GM12878 (cell line): ENCODE data around the gene HNRNPLL. TPM values are rescaled to one million over a fixed set of nuclear protein-coding genes. Genes with fewer than 3 reads are reported as not detected.

ENCODE experiments used
- BMI1 ChIP-seq: fragments of 450-650 bp; IDR thresholded peaks from 2 replicates; pipeline ENCODE4 v1.6.1; 2016; ENCODE audit warnings: mild to moderate bottlenecking, moderate library complexity, borderline replicate concordance
- CHD2 ChIP-seq: IDR thresholded peaks from 2 replicates; pipeline ENCODE4 v1.6.1; 2011; ENCODE audit warnings: low read depth, low read length, improper control_type of control experiment, borderline replicate concordance
- DPF2 ChIP-seq: fragments of 450-650 bp; IDR thresholded peaks from 2 replicates; pipeline ENCODE4 v1.6.1; 2017; ENCODE audit warnings: mild to moderate bottlenecking
- EGR1 ChIP-seq, 2 experiments: IDR thresholded peaks; 1 replicate in 1 of 2; 2 replicates in 1 of 2; pipeline ENCODE4 v1.6.1; 2011 to 2012; ENCODE audit warnings: low read depth in 2 of 2, low read length in 2 of 2, borderline replicate concordance in 1 of 2, mild to moderate bottlenecking in 1 of 2, moderate library complexity in 1 of 2
- KDM1A ChIP-seq: fragments of 200-600 bp; sonication (generic); IDR thresholded peaks from 2 replicates; pipeline ENCODE4 v1.6.1; 2016; ENCODE audit warnings: borderline replicate concordance
- KLF5 ChIP-seq: fragments of 450-650 bp; IDR thresholded peaks from 2 replicates; pipeline ENCODE4 v1.6.1; 2014; ENCODE audit warnings: mild to moderate bottlenecking; ENCODE audit not compliant: partially characterized antibody
- RBBP5 ChIP-seq: fragments of 200-600 bp; sonication (generic); conservative IDR thresholded peaks from 2 replicates; pipeline ENCODE4 v1.6.1; 2016
- RELA ChIP-seq: fragments of 450-650 bp; IDR thresholded peaks from 2 replicates; pipeline ENCODE4 v1.8.0; 2014; ENCODE audit warnings: borderline replicate concordance; ENCODE audit not compliant: partially characterized antibody
- SMAD5 ChIP-seq: IDR thresholded peaks from 2 replicates; pipeline ENCODE4 v1.6.1; 2016; ENCODE audit warnings: antibody characterized with exemption, low read depth
- SPI1 ChIP-seq: IDR thresholded peaks from 2 replicates; pipeline ENCODE4 v1.6.1; 2011; ENCODE audit warnings: low read depth, mild to moderate bottlenecking, low read length, moderate library complexity, borderline replicate concordance; ENCODE audit not compliant: insufficient read depth
- SRF ChIP-seq, 2 experiments: IDR thresholded peaks; 2 replicates each; pipeline ENCODE4 v1.6.1; 2011; ENCODE audit warnings: low read depth in 2 of 2, low read length in 2 of 2, mild to moderate bottlenecking in 1 of 2, moderate library complexity in 1 of 2
- TCF3 ChIP-seq: IDR thresholded peaks from 2 replicates; pipeline ENCODE4 v1.6.1; 2012; ENCODE audit warnings: low read depth, mild to moderate bottlenecking, low read length, borderline replicate concordance; ENCODE audit not compliant: insufficient read depth
- TCF7 ChIP-seq: IDR thresholded peaks from 2 replicates; pipeline ENCODE4 v1.6.1; 2014; ENCODE audit warnings: antibody characterized with exemption, borderline replicate concordance
- ZNF274 ChIP-seq: IDR thresholded peaks from one replicate; pipeline ENCODE4 v1.8.0; 2011; ENCODE audit not compliant: insufficient read length, insufficient read depth
- polyA plus RNA-seq, 11 experiments: library from polyadenylated mRNA; depleted of rRNA in 4 of 11; unstranded in 6 of 11; stranded (reverse) in 5 of 11; fragments of >200 nt; fragmentation: Nextera tagmentation in 4 of 11; fragmentation: Illumina TruSeq in 1 of 11; extraction: Ambion mirVana in 4 of 11; extraction: Trizol in 1 of 11; gene quantifications; 1 replicate in 1 of 11; 2 replicates in 10 of 11; pipeline versions ENCODE4 v1.2.1 to v1.2.3, GENCODE V29; 2011 to 2016; ENCODE audit warnings: inconsistent platforms in 2 of 11, missing spikeins in 2 of 11, low read depth in 1 of 11
- total RNA-seq, 4 experiments: library from RNA; depleted of rRNA in 3 of 4; stranded (reverse); fragments of >200 nt in 3 of 4; fragmentation: Illumina TruSeq in 1 of 4; extraction: Trizol in 1 of 4; gene quantifications; 2 replicates each; pipeline versions ENCODE4 v1.2.1 to v1.2.3, GENCODE V29; 2013 to 2021
- TF ChIP-seq, protein P1 (sequence below), 3 experiments: IDR thresholded peaks in 2 of 3; conservative IDR thresholded peaks in 1 of 3; 2 replicates each; pipeline ENCODE4 v1.5.1; 2011; ENCODE audit warnings: low read depth in 3 of 3, low read length in 3 of 3, mild to moderate bottlenecking in 3 of 3, control low read depth in 2 of 3, moderate library complexity in 2 of 3, inconsistent platforms in 1 of 3, mixed read lengths in 1 of 3; ENCODE audit not compliant: control insufficient read depth in 2 of 3, insufficient read depth in 1 of 3; ENCODE audit errors: extremely low read depth in 1 of 3
- TF ChIP-seq, protein P2 (sequence below): IDR thresholded peaks from 2 replicates; pipeline ENCODE4 v1.6.1; 2012; ENCODE audit warnings: low read depth, low read length, improper control_type of control experiment
- TF ChIP-seq, protein P3 (sequence below): fragments of 450-650 bp; IDR thresholded peaks from 2 replicates; pipeline ENCODE4 v1.6.1; 2017; ENCODE audit warnings: mild to moderate bottlenecking, moderate library complexity
- TF ChIP-seq, protein P4 (sequence below): IDR thresholded peaks from 2 replicates; pipeline ENCODE4 v1.6.1; 2011; ENCODE audit warnings: mild to moderate bottlenecking, low read depth, low read length, moderate library complexity; ENCODE audit not compliant: insufficient replicate concordance
- TF ChIP-seq, protein P5 (sequence below): fragments of 450-650 bp; IDR thresholded peaks from 2 replicates; pipeline ENCODE4 v1.6.1; 2016; ENCODE audit warnings: mild to moderate bottlenecking
- TF ChIP-seq, protein P6 (sequence below): IDR thresholded peaks from 2 replicates; pipeline ENCODE4 v1.6.1; 2011; ENCODE audit warnings: low read depth, mild to moderate bottlenecking, low read length, moderate library complexity, borderline replicate concordance; ENCODE audit errors: extremely low read depth

Gene HNRNPLL
- total and polyA plus RNA-seq, 10 of the 15 experiments (the other 5 are each of a cell fraction or from before 2014, with no cell fraction given) = 0.98 to 27.1 (median 2.9) TPM

DNA sequence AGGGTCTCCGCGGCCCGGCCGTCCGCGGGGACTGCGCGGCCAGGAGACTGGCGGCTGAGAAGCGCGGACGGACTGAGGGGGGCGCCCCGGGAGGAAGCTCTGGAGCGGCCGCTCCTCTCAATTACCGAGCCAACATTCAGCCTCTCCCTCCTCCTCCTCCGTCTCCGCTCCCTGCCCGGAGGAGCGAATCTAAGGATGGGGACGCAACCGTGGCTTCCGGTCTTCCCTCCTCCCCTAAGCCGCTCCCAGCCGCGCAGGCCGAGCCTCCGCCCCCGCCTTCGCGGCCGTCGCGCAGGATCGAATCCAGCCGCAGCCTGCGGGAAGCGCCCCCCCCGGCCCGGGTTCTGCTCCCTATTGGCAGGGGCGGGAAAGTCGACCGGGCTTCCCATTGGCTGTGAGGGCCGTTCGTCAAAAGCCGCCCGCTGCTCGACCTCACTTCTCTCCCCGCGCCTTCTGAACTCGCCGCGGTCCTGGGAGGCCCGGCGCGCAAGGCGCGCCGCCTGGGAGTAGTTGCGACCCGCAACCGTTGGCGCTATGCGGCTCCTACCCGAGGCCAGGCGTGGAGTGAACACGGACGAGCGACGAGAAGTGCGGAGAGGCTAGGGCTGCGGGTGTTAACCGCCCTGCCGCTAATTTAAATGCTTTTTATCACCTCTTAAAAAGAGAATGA lies at the start of gene HNRNPLL (continued):
- TF ChIP-seq, protein P1, sequence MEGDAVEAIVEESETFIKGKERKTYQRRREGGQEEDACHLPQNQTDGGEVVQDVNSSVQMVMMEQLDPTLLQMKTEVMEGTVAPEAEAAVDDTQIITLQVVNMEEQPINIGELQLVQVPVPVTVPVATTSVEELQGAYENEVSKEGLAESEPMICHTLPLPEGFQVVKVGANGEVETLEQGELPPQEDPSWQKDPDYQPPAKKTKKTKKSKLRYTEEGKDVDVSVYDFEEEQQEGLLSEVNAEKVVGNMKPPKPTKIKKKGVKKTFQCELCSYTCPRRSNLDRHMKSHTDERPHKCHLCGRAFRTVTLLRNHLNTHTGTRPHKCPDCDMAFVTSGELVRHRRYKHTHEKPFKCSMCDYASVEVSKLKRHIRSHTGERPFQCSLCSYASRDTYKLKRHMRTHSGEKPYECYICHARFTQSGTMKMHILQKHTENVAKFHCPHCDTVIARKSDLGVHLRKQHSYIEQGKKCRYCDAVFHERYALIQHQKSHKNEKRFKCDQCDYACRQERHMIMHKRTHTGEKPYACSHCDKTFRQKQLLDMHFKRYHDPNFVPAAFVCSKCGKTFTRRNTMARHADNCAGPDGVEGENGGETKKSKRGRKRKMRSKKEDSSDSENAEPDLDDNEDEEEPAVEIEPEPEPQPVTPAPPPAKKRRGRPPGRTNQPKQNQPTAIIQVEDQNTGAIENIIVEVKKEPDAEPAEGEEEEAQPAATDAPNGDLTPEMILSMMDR (IDR thresholded peaks at IDR 0.05 in 2 of 3, conservative IDR thresholded peaks at IDR 0.05 in 1 of 3; ENCODE audit: control insufficient read depth in 2 of 3, extremely low read depth in 1 of 3, insufficient read depth in 1 of 3, low read depth in 3 of 3, low read length in 3 of 3) = no peak
- TF ChIP-seq RELA (no peak), SMAD5 (no peak), RBBP5 (no peak), SPI1 (no peak), KDM1A (no peak), KLF5 (no peak), SRF (IDR thresholded peaks at IDR 0.05; ENCODE audit: low read depth in 2 of 2, low read length in 2 of 2) (no peak), TCF7 (no peak), BMI1 (no peak), DPF2 (peak; percentile 97), EGR1 (IDR thresholded peaks at IDR 0.05; ENCODE audit: borderline replicate concordance in 1 of 2, low read depth in 2 of 2, low read length in 2 of 2) (peak; percentile 33 to 98), CHD2 (peak; percentile 39; the same call in 1 of the 2 replicates), ZNF274 (no peak), TCF3 (no peak)
- TF ChIP-seq, protein P2, sequence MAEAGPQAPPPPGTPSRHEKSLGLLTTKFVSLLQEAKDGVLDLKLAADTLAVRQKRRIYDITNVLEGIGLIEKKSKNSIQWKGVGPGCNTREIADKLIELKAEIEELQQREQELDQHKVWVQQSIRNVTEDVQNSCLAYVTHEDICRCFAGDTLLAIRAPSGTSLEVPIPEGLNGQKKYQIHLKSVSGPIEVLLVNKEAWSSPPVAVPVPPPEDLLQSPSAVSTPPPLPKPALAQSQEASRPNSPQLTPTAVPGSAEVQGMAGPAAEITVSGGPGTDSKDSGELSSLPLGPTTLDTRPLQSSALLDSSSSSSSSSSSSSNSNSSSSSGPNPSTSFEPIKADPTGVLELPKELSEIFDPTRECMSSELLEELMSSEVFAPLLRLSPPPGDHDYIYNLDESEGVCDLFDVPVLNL = no peak; the same call in 1 of the 2 replicates
- TF ChIP-seq, protein P3, sequence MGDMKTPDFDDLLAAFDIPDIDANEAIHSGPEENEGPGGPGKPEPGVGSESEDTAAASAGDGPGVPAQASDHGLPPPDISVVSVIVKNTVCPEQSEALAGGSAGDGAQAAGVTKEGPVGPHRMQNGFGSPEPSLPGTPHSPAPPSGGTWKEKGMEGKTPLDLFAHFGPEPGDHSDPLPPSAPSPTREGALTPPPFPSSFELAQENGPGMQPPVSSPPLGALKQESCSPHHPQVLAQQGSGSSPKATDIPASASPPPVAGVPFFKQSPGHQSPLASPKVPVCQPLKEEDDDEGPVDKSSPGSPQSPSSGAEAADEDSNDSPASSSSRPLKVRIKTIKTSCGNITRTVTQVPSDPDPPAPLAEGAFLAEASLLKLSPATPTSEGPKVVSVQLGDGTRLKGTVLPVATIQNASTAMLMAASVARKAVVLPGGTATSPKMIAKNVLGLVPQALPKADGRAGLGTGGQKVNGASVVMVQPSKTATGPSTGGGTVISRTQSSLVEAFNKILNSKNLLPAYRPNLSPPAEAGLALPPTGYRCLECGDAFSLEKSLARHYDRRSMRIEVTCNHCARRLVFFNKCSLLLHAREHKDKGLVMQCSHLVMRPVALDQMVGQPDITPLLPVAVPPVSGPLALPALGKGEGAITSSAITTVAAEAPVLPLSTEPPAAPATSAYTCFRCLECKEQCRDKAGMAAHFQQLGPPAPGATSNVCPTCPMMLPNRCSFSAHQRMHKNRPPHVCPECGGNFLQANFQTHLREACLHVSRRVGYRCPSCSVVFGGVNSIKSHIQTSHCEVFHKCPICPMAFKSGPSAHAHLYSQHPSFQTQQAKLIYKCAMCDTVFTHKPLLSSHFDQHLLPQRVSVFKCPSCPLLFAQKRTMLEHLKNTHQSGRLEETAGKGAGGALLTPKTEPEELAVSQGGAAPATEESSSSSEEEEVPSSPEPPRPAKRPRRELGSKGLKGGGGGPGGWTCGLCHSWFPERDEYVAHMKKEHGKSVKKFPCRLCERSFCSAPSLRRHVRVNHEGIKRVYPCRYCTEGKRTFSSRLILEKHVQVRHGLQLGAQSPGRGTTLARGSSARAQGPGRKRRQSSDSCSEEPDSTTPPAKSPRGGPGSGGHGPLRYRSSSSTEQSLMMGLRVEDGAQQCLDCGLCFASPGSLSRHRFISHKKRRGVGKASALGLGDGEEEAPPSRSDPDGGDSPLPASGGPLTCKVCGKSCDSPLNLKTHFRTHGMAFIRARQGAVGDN = no peak
- TF ChIP-seq, protein P4, sequence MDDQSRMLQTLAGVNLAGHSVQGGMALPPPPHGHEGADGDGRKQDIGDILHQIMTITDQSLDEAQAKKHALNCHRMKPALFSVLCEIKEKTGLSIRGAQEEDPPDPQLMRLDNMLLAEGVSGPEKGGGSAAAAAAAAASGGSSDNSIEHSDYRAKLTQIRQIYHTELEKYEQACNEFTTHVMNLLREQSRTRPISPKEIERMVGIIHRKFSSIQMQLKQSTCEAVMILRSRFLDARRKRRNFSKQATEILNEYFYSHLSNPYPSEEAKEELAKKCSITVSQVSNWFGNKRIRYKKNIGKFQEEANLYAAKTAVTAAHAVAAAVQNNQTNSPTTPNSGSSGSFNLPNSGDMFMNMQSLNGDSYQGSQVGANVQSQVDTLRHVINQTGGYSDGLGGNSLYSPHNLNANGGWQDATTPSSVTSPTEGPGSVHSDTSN = peak; percentile 95
- TF ChIP-seq, protein P5, sequence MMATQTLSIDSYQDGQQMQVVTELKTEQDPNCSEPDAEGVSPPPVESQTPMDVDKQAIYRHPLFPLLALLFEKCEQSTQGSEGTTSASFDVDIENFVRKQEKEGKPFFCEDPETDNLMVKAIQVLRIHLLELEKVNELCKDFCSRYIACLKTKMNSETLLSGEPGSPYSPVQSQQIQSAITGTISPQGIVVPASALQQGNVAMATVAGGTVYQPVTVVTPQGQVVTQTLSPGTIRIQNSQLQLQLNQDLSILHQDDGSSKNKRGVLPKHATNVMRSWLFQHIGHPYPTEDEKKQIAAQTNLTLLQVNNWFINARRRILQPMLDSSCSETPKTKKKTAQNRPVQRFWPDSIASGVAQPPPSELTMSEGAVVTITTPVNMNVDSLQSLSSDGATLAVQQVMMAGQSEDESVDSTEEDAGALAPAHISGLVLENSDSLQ = peak; percentile 98
- TF ChIP-seq, protein P6, sequence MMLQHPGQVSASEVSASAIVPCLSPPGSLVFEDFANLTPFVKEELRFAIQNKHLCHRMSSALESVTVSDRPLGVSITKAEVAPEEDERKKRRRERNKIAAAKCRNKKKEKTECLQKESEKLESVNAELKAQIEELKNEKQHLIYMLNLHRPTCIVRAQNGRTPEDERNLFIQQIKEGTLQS = no peak
